ENCODE results near the gene ACADS. TPM values are rescaled to one million over a fixed set of nuclear protein-coding genes. Genes with fewer than 3 reads are reported as not detected.
A peak's percentile ranks its signal among the peaks of the same experiment; 100 is the strongest.

The ACADS gene
- total RNA-seq, 1 donor from 2014 or later, result 5.9 TPM

GRCh38 chr12:120693848-120694247 lies 31.8 kb upstream of the ACADS start:
- H3K4me3 Mint-ChIP-seq, result peak overlapping the region; percentile 74
- DNase-seq (ENCODE audit: low read depth, low spot score), result no peak
- peaks cover 57% of the 10 kb centered on the region for H3K4me1 Mint-ChIP-seq
- no peaks in the 10 kb centered on the region for H3K27me3 Mint-ChIP-seq (ENCODE audit: low read depth)
- peaks cover 13% of the 10 kb centered on the region for H3K36me3 Mint-ChIP-seq (ENCODE audit: low read depth)
- H3K27ac Mint-ChIP-seq (ENCODE audit: unreplicated experiment), result peak overlapping the region; percentile 85
- no peaks in the 10 kb centered on the region for H3K9me3 Mint-ChIP-seq
- TF ChIP-seq CTCF (conservative IDR thresholded peaks at IDR 0.05), result no peak

GRCh38 chr12:120696626-120697025 lies 29.0 kb upstream of the ACADS start:
- no peaks in the 10 kb centered on the region for H3K9me3 Mint-ChIP-seq
- H3K36me3 Mint-ChIP-seq (ENCODE audit: low read depth), result peaks cover 20% of the 10 kb centered on the region
- DNase-seq (ENCODE audit: low read depth, low spot score), result no peak
- H3K4me3 Mint-ChIP-seq, result no peak overlapping the region
- peaks cover 32% of the 10 kb centered on the region for H3K4me1 Mint-ChIP-seq
- H3K27ac Mint-ChIP-seq (ENCODE audit: unreplicated experiment), result no peak overlapping the region
- no peaks in the 10 kb centered on the region for H3K27me3 Mint-ChIP-seq (ENCODE audit: low read depth)
- no peak for TF ChIP-seq CTCF (conservative IDR thresholded peaks at IDR 0.05)

- Mint-ChIP-seq H3K36me3 (ENCODE audit: low read depth) (peaks cover 23% of the 10 kb centered on the region), H3K4me1 (peaks cover 25% of the 10 kb centered on the region), H3K9me3 (no peaks in the 10 kb centered on the region), H3K27me3 (ENCODE audit: low read depth) (no peaks in the 10 kb centered on the region), H3K27ac (ENCODE audit: unreplicated experiment) (no peak overlapping the region), H3K4me3 (no peak overlapping the region)
- no peak for DNase-seq (ENCODE audit: low read depth, low spot score)
- TF ChIP-seq CTCF (conservative IDR thresholded peaks at IDR 0.05), result no peak
Observed at GRCh38 chr12:120697344-120697743, 28.3 kb upstream of the ACADS start.

- Mint-ChIP-seq H3K4me3 (no peak overlapping the region), H3K4me1 (peaks cover 12% of the 10 kb centered on the region), H3K36me3 (ENCODE audit: low read depth) (peaks cover 23% of the 10 kb centered on the region), H3K9me3 (no peaks in the 10 kb centered on the region), H3K27me3 (ENCODE audit: low read depth) (no peaks in the 10 kb centered on the region), H3K27ac (ENCODE audit: unreplicated experiment) (no peak overlapping the region)
- no peak for DNase-seq (ENCODE audit: low read depth, low spot score)
- TF ChIP-seq CTCF (conservative IDR thresholded peaks at IDR 0.05), result no peak
Observed at GRCh38 chr12:120698665-120699064, 27.0 kb upstream of the ACADS start.

- no peaks in the 10 kb centered on the region for H3K9me3 Mint-ChIP-seq
- no peak for DNase-seq (ENCODE audit: low read depth, low spot score)
- no peaks in the 10 kb centered on the region for H3K27me3 Mint-ChIP-seq (ENCODE audit: low read depth)
- peaks cover 3% of the 10 kb centered on the region for H3K4me1 Mint-ChIP-seq
- no peak overlapping the region for H3K4me3 Mint-ChIP-seq
- peaks cover 20% of the 10 kb centered on the region for H3K36me3 Mint-ChIP-seq (ENCODE audit: low read depth)
- no peak for TF ChIP-seq CTCF (conservative IDR thresholded peaks at IDR 0.05)
- H3K27ac Mint-ChIP-seq (ENCODE audit: unreplicated experiment), result no peak overlapping the region
Observed at GRCh38 chr12:120699553-120699952, 26.1 kb upstream of the ACADS start.

- H3K27ac Mint-ChIP-seq (ENCODE audit: unreplicated experiment), result peak overlapping the region; percentile 0
- H3K4me3 Mint-ChIP-seq, result no peak overlapping the region
- H3K36me3 Mint-ChIP-seq (ENCODE audit: low read depth), result peaks cover 12% of the 10 kb centered on the region
- TF ChIP-seq CTCF (conservative IDR thresholded peaks at IDR 0.05), result no peak
- no peaks in the 10 kb centered on the region for H3K4me1 Mint-ChIP-seq
- no peak for DNase-seq (ENCODE audit: low read depth, low spot score)
- H3K27me3 Mint-ChIP-seq (ENCODE audit: low read depth), result no peaks in the 10 kb centered on the region
- H3K9me3 Mint-ChIP-seq, result no peaks in the 10 kb centered on the region
Observed at GRCh38 chr12:120700886-120701285, 24.7 kb upstream of the ACADS start.
